Measurements from ENCODE around the gene BDP1.
"Not testable (repeated sequence)": the region's sequence is repeated elsewhere in the genome, so short reads cannot be mapped to it uniquely, and the experiment has no call there.

BDP1 gene

DNA sequence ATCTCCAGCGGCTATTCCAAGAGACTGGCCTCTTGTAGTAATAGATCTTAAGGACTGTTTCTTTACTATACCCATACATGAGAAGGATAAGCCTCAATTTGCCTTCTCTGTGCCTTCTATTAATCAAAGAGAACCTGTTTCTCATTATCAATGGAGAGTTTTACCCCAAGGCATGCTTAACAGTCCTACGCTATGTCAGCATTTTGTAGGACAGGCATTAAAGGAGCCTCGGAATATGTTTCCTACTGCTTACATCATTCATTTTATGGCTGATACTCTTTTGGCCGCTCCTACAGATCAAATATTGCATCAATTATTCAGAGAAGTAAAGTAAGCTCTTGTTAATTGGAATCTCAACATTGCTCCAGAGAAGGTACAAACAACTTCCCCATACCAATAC is 120.1 kb downstream of the BDP1 start:
- DNase-seq = not testable (repeated sequence)

DNA sequence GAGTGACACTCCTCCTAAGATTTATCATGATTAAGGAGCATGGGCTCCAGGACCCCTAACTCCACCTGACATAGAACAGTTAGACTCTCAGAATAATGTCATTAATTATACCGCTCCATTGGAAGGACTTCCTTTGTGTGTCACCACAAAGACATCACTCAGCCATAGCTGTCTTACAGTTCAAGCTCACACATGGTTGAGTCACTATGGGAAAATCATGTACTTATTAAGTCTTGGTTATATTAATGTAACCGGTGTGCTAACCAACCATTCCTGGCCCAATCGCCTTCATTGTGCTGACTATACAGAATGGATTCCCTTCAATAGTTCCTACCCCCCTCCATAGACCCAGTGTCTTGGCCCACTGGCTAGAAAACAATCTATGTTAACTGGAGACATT is 120.8 kb downstream of the BDP1 start:
- no peak for DNase-seq

DNA sequence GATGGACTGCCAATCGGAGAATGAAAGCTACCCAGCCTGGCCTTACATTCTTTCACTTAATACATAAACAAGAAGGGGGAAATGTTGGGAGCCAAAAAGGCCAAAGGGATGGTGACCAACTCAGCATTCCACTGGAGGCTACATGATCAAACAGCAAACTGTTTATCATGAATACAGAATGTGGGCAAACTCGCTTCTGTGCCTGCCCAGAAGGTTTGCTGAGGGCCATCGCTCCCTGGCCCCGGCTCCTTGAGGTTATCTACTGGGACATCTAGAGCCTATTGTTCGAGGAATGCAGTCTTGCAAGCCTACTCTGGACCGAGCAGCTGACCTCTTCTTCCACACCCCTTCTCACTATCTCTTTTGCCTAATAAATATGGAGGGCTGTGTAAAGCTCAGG is 122.4 kb downstream of the BDP1 start:
- DNase-seq = not testable (repeated sequence)

DNA sequence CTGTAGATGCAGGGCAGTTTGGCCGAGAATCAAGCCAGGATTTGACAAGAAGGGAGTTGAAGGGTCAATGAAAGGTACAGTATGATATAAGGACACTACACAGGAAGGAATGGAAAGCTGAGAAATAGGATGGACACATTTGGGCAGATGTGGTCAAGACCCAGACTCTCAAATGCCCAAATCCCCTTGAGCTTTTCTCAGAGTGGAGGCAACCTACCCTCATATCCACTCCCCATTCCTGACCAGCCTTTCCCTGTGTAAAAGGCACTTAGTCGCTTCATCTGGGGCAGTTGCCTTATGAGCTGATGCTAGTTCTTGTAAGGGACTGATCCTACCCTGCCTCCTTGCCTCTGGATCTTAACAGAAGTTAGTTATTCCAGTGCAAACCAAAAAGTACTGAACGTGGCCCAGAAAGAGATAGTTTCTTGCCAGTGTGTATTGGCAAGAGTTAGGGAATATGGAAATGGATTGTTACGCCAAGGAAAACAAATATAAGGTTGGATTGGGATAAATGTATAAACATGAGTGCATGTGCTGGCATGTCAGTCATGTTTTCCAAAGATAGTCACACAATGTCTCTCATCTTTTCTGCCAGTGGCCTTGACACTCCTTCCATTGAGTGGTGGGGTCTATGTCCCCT is 127.6 kb downstream of the BDP1 start:
- DNase-seq = no peak

DNA sequence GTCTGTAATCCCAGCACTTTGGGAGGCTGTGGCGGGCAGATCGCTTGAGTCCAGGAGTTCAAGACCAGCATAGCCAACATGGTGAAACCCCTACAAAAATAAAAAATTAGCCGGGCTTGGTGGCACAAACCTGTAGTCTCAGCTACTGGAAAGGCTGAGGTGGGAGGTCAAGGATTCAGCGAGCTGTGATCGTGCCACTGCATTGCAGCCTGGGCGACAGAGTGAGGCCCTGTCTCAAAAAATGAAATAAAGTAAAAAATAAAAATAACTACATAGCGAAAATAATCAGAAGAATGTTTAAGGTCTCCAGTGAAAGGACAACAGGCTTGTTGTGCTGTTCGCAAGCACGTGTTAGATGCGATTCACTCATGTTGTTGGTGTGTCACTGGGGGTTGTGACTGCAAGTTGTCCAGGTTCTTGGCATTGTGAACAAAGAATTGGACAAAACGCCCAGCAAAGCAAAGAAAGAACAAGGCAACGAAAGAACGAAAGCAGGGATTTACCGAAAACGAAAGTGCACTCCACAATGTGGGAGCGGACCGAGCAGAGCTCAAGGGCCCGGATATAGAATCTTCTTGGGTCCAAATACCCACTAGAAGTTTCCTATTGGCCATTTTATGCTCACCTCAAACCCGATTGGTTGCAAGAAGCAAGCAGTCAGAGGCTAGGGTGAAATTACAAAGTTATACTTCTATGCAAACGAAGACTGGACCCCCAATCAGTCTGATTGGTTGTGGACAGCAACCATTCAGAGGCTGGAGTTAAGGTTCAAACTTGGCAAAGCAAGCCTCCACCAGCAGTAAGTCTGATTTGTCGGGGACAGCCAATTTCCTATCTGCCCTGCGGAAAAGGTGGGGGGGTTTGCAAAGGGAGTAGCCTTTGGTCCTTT is 130.8 kb downstream of the BDP1 start:
- no peak for DNase-seq

DNA sequence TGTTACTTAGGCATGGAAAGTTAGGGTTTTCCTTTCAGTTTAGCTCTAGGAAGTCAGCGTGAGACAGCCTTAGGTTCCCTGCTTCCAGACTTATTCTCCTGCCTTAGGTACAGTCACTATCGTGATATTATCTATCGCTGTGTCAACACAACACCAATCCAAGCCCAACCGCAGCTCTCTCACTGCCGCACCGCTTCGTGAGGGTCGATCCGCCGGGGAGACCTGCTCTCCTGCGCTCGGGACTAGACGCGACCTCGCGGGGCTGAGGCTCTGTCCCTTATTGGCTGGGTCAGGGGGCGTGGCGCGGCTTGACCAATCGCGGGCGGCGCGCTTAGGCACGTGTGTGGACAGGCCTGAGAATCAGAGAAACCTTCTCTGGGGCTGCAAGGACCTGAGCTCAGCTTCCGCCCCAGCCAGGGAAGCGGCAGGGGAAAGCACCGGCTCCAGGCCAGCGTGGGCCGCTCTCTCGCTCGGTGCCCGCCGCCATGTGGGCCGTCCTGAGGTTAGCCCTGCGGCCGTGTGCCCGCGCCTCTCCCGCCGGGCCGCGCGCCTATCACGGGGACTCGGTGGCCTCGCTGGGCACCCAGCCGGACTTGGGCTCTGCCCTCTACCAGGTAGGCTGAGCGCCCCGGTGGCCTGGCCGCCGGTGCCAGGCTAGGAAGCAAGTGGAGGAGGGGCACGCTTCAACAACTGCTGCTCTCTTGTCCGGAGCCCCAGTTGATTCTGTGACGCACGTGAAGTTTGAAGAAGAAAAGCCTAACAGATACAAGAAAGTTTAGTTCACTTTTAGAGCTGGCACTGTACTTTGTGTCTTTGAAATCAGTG is 131.7 kb downstream of the BDP1 start, which contains the start of gene MCCC2:
TSS of gene MCCC2 (plus strand) at position 400 of the 825 bp plus-strand sequence. CDS start at position 486, 86 bp downstream.
- peak; percentile 94 for DNase-seq

DNA sequence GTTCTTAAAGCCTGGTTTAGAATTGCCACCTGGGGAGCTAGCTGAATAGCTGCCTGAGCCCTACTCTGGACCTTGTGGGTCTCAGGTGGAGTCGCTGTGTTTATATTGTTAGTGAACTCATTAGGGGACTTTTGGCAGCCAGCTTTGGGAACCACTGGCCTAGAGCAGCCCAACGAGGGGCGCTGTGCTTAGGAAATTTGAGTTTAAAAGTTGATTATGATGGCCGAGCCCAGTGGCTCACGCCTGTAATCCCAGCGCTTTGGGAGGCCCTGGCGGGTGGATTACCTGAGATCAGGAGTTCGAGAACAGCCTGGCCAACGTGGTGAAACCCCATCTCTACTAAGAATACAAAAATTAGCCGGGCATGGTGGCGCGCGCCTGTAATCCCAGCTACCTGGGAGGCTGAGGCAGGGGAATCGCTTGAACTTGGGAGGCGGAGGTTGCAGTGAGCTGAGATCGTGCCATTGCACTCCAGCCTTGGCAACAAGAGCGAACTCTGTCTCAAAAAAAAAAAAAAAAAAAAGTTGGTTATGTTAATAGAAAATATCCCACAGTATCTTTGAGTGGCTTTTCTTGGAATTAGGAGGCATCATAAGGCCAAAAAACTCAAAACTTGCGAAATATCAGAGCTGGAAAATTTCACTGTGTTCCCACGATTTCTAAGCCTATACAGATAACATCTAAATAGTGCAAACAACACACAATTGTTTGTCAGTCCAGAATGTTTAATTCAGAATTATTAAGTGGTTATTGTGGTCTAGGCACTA is 132.5 kb downstream of the BDP1 start:
- DNase-seq = no peak

DNA sequence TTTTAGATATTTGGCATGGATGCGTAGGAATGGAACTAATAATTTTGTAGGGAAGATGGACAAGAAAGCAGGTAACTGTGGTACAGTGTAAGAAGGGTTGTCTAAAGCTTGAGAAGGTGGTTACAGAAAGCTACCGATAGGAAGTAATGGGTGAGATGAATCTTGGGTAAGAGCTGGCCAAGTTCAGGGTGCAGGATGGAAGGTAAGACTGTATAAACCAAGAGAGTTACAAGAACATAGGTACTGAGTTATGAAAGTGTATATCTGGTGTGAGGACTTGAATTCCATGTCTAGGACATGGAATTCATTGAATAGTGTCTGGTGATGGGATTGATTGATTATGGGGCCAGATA is 133.1 kb downstream of the BDP1 start:
- no peak for DNase-seq

DNA sequence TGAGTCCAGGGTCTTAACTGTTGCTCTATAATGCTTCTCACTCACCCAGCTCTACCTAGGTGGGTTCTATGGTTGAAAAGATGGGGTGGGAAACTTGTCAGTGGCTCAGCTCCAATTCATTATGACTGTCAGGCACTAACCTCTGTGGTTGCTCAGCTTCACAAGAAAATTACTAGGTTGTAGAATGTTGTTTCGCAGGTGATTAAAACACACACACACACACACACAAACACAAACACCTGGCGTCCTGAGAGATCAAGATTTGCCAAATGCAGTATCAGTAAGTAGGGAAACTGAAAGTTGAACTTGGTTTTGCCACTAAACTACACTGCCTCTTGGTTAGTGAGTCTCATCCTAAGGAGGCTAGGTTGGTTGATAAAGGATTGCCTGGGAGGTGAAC is 134.5 kb downstream of the BDP1 start:
- no peak for DNase-seq

DNA sequence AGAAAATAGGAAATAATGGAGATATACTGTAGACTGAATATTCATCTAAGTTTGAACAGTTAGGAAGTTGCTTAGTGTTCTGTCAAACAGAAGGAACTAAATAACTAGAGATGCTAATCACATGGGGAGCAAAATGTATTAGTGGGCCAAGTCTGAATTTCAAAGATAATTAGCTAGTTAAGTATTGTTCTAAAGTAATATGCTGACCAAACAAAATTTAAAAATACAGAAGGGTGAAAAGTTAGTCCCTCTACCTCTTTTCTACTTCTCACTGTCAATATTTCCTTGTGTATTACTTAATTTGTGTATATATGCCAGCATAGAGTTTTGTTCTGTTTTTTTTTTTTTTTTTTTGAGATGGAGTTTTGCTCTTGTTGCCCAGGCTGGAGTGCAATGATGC is 135.6 kb downstream of the BDP1 start:
- no peak for DNase-seq

DNA sequence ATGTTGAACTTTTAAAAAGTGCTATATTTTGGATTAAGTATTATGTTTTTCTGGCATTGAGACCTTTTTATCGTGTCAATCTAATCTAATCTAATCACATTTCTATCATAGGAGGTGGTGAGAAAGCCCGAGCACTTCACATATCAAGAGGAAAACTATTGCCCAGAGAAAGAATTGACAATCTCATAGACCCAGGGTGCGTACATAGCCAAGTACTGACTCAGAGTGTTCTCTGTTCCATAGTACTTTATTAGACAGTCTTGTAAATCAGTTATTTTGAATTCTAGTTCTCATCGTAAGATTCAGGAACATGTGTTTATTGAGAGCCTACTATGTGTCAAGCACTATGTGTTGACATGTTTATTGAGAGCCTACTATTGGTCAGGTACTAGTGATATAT is 140.7 kb downstream of the BDP1 start:
- no peak for DNase-seq

DNA sequence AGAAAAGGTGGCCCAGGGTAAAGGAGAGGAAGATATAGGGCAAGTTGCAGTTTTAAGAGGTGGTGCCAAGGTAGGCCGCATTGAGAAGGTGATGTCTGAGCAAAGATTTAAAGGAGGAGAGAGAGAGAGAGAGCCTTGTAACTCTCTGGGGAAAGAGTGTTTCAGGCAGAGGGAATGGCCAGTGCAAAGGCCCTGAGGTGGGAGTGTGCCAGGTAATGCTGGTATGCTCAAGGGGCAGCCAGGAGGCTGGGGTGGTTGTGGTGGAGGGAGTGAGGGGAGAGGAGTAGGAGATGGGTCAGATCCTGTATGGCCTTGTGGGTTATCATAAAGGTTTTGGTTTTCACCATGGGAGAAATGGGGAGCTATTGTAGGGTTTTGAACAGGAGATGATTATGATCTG is 141.6 kb downstream of the BDP1 start:
- DNase-seq = no peak

DNA sequence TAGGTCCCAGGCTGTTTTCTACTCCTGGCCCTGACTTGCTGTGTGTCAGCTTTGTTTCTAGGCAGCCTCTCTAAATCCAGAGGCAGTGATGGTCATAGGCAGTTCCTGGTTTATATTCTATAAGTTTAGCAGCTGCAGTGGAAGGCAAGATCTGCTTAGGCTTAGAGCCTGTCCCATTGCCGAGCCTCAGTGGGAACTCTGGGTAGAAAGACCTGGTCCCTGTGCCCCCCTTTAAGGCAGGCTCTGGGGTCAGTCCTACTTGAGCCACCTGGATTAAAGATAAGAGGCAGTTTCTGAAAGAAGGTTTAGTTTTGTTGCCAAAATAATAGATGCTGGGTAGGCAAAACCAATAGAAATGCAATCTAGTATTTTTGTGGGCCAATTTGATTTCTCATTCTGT is 145.3 kb downstream of the BDP1 start:
- DNase-seq = no peak

DNA sequence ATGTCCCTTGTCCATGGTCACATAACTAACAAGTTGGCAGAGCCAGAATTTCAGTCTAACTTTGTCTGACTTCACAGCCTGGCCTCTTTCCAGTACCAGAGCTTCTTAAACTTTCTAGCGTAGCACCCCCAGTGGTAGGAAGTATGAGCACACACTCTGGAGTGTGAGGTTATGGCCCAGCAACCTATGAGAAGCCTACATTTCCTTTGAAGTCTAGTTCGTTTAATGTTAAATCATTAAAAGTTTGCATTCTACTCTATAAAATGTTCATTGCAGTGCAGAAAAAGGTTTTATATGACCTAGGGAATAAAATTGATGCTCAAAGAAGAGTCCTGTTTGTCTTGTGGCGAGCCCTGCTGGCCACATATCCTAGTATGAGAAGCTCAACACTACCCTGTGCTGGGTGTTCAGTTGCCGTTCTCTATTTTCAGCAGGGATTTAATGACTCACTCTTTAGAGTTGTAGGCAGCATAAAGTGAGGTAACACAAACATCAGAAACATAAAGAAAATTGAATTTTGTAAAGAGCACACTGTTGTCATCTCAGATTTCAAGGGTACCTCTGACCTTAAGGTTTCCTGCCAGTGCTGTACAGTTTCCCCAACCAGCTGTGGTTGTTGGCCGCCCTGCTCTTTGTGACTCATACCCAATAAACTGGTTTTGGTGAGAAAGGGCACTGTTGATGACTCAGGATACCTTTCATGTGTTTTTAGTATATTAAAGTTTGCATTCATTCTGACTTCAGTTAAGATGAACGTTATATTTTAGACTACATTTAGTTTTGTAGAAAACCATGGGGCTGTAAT is 146.0 kb downstream of the BDP1 start:
- DNase-seq = peak; percentile 6

DNA sequence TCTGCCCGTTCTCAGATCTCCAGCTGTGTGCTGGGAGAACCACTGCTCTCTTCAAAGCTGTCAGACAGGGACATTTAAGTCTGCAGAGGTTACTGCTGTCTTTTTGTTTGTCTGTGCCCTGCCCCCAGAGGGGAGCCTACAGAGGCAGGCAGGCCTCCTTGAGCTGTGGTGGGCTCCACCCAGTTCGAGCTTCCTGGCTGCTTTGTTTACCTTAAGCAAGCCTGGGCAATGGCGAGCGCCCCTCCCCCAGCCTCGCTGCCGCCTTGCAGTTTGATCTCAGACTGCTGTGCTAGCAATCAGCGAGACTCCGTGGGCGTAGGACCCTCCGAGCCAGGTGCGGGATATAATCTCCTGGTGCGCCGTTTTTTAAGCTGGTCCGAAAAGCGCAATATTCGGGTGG is 154.5 kb downstream of the BDP1 start:
- DNase-seq = not testable (repeated sequence)

DNA sequence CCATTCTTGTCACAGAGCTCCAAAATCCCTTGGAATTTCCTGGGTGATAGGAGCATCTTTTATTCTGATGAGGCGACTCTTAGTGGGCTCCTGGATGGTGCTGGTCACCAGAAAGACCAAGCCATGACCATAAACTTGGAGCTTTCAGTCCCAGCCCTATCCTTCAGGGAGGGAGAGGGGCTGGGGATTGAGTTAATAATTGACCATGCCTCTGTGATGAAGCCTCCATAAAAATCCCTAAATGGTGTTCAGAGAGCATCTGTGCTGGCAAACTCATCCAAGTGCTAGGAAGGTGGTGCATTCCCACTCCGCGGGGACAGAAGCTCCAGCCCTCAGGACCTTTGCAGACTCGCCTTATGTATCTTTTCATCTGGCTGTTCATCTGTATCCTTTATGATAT is 160.4 kb downstream of the BDP1 start:
- DNase-seq = no peak
